GM10266 (cell line): ENCODE data around the gene EMCN.

Experiments used
- DNase-seq: peaks from one replicate; pipeline ENCODE4 v3.0.0; 2012; ENCODE audit errors: extremely low spot score
- TF ChIP-seq, protein P1 (sequence below): IDR thresholded peaks from 2 replicates; pipeline ENCODE4 v1.5.1; 2012; ENCODE audit warnings: mild to moderate bottlenecking, low read depth; ENCODE audit not compliant: control insufficient read depth, insufficient read depth; ENCODE audit errors: missing control alignments

The EMCN gene

DNA sequence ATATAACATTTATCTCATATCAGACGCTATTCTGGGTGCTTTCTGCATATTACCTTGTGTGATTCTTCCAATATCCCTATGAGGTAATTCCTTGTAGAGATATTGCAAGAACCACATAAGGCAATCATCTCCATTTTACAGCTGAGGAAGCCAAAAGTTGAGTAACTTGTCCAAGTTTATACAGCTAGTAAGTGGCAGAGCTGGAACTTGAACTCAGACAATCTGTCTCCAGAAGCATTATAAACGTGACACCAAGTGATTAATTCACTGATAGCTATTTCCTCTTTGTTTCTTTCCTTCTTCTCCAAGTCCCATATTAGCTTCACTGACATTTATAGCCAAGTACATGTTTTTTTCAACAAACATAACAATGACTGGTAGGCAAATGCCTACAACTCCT, 7.3 kb downstream of the EMCN start:
- TF ChIP-seq, protein P1, sequence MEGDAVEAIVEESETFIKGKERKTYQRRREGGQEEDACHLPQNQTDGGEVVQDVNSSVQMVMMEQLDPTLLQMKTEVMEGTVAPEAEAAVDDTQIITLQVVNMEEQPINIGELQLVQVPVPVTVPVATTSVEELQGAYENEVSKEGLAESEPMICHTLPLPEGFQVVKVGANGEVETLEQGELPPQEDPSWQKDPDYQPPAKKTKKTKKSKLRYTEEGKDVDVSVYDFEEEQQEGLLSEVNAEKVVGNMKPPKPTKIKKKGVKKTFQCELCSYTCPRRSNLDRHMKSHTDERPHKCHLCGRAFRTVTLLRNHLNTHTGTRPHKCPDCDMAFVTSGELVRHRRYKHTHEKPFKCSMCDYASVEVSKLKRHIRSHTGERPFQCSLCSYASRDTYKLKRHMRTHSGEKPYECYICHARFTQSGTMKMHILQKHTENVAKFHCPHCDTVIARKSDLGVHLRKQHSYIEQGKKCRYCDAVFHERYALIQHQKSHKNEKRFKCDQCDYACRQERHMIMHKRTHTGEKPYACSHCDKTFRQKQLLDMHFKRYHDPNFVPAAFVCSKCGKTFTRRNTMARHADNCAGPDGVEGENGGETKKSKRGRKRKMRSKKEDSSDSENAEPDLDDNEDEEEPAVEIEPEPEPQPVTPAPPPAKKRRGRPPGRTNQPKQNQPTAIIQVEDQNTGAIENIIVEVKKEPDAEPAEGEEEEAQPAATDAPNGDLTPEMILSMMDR, result no peak
- DNase-seq, result no peak

DNA sequence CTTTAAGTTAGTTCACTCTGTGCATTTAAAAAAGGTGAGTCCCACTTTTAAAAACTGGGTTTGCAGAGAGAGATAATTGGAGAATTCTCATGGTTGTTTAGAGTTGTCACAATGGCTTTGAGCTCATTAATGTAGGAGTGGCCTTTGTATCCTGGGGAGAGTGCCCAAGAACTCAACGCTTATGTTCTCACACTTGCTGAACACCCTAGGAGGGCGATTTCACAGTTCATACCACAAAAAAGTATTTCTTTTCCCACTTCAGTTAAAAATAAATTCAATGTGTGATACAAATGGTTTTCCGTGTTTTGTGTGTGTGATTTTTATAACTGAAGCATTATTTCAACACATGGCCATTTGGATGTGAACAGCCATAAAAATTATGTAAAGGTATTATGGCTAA, 8.4 kb downstream of the EMCN start:
- TF ChIP-seq, protein P1, result no peak
- no peak for DNase-seq

DNA sequence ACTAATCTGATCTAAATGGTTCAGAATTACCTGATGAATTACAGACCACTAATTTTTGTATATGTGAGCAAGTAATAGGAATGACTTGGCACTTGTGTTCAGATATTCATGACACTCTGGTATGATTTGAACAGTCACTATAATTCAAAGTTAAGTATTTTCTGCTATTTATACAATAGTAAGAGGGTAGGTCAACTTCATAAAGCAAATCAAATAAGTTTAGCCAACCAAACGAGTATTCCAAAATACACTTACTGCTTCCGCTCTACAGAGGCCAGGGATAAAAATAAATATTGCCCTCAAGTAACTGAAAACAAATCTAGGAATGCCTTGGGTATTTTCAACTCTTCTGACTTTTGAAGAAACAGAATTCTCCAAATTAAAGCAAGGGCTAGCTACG, 9.1 kb downstream of the EMCN start:
- TF ChIP-seq, protein P1, result no peak
- no peak for DNase-seq

DNA sequence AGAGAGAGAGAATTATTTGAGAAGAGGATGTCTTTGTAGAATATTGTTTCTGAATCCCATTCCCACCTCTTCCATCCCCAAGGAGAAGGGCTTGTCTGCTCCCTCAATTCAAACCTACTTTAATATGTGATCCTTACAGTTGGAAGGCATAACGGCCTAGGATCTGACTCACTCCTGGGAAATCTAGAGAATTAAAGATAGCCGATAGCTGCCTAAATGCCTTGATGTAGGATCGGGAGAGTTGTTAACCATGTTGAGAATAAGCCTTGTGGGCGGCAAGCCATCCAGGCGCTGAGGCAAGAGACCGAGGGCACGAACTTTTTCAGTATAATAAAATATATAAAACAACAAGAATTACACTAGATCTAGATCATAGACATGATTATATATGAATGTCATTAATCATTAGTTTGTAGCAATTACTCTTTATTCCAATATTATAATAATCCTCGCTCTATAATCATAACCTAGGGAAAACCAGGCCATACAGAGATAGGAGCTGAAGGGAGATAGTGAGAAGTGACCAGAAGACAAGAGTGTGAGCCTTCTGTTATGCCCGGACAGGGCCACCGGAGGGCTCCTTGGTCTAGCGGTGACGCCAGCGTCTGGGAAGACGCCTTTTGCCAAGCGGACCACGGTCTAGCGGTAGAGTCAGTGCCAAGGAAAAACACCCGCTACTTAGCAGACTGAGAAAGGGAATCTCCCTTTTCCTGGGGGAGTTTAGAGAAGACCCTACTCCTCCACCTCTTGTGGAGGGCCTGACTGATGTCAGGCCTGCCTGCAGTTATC, 13.5 kb downstream of the EMCN start:
- TF ChIP-seq, protein P1, result no peak
- DNase-seq, result no peak

DNA sequence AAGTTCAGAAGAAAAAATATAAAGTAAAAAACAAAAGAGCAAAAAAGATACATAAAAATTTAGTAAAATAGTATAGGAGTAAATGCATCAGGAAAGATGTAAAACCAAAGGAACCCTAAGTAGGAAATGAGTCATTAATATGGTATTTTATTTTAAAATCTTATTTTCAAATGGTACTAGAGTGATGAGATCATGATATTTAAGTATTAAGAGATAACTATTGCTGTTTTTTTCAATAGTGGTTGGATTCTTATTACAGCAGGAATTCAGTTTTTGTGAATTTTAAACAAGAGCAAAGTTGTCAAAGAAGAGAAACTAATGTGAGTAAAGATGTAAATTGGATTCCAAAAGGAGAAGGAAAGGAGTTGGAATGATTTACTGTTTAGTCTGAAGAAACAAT, 20.0 kb downstream of the EMCN start:
- TF ChIP-seq, protein P1, result no peak
- no peak for DNase-seq

DNA sequence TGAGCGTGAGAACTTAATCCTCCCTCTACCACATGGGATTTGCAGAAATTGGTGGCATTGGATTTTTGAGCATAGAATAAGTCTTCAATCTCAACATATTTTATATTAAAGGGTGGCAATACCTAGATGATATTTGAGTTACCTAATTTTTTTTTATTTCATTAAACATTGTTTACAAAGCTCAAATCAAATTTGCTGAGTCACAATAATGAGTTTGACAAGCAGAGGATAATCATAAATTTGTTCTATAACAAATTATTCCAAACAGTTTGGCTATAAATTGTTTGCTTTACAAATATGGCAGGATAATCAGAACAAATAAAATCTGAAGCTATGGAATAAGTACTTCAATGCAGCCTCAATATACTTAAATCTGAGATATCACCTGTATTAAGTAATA, 22.7 kb downstream of the EMCN start:
- no peak for DNase-seq
- TF ChIP-seq, protein P1, result no peak

DNA sequence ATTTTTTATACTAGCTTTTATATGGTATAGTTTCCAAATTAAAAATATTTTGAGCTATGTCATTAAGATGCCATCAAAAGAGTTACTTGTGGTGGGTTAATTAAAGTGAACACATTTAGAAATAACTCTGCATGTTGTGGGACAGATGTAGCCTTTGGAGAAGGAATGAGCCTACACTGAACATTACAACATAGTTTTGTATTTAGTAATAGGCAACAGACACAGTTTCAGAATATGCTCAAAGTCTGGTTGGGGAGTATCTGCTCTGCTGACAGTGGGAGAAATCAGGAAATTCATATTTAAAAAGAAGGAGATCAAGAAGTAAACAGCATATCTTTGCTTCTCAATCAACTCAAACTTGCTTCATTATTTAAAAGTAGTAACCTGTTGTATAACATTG, 23.7 kb downstream of the EMCN start:
- DNase-seq, result no peak
- TF ChIP-seq, protein P1, result no peak
